Sigmoid colon (tissue), 7 donors: ENCODE data around the gene DLG1. TPM values are rescaled to one million over a fixed set of nuclear protein-coding genes. Genes with fewer than 3 reads are reported as not detected.

Experiments
- DNase-seq: peaks from one replicate; pipeline ENCODE4 v3.0.0-alpha.2; 2019
- H3K27ac ChIP-seq, 4 donors: fragments of 200-600 bp; sonication (generic); one replicate each; pipeline ENCODE4 v1.5.1; 2016 to 2019; ENCODE audit warnings: mild to moderate bottlenecking in 1 of 4
- H3K27me3 ChIP-seq, 3 donors: fragments of 200-600 bp; sonication (generic); one replicate each; pipeline ENCODE4 v1.5.1; 2019; ENCODE audit warnings: mild to moderate bottlenecking in 1 of 3
- H3K36me3 ChIP-seq, 4 donors: fragments of 200-600 bp; sonication (generic); one replicate each; pipeline ENCODE4 v1.5.1; 2016 to 2019
- H3K4me1 ChIP-seq, 4 donors: fragments of 200-600 bp; sonication (generic); one replicate each; pipeline ENCODE4 v1.5.1; 2017 to 2019
- H3K4me3 ChIP-seq, 4 donors: fragments of 200-600 bp; sonication (generic); one replicate each; pipeline ENCODE4 v1.5.1; 2017 to 2019; ENCODE audit warnings: mild to moderate bottlenecking in 2 of 4, moderate library complexity in 1 of 4
- H3K9me3 ChIP-seq, 4 donors: fragments of 200-600 bp in 3 of 4; sonication (generic) in 3 of 4; one replicate each; pipeline versions ENCODE4 v1.5.1 to v1.6.1; 2013 to 2019
- EP300 ChIP-seq, 4 donors: sonication (generic); formaldehyde crosslinking; IDR thresholded peaks; one replicate each; pipeline ENCODE4 v1.6.1; 2017; ENCODE audit warnings: antibody characterized with exemption in 4 of 4
- POLR2A ChIP-seq, 2 donors: fragments of 450-650 bp; IDR thresholded peaks; one replicate each; pipeline ENCODE4 v1.6.1; 2016; ENCODE audit warnings: antibody characterized with exemption in 2 of 2, mild to moderate bottlenecking in 2 of 2, moderate library complexity in 2 of 2
- POLR2AphosphoS5 ChIP-seq, 4 donors: sonication (generic); formaldehyde crosslinking; IDR thresholded peaks; one replicate each; pipeline ENCODE4 v1.6.1; 2017; ENCODE audit warnings: antibody characterized with exemption in 4 of 4
- whole genome bisulfite sequencing, 2 donors: extraction: QIAGEN DNeasy Blood & Tissue Kit; methylation state at CpG; one replicate each; pipeline ENCODE4 v1.1.7; 2013; 5-methylcytosine and 5-hydroxymethylcytosine counted together
- intact Hi-C: fragments of 100-400 bp; cut with DNase I; formaldehyde crosslinking; loops from one replicate; pipeline ENCODE4 v1.15.1; 2023
- polyA plus RNA-seq, 3 donors: library from polyadenylated mRNA; stranded (reverse); fragments of 200-250 nt; gene quantifications; one replicate each; pipeline ENCODE4 v1.2.3, GENCODE V29; 2013
- total RNA-seq, 4 donors: library from RNA; depleted of rRNA; stranded (reverse); fragments of >200 nt; gene quantifications; one replicate each; pipeline ENCODE4 v1.1.0, GENCODE V29; 2016
- TF ChIP-seq, protein P1 (sequence below), 4 experiments: fragments of 450-650 bp in 3 of 4; fragments of 200-600 bp in 1 of 4; IDR thresholded peaks; one replicate each; pipeline ENCODE4 v1.5.1; 2016 to 2019; ENCODE audit warnings: antibody characterized with exemption in 4 of 4, mild to moderate bottlenecking in 3 of 4, moderate library complexity in 2 of 4
- donor health status: healthy with polysubstance abuse.
- donor health status: Bipolar disorder and iron deficiency.
- donor health status: healthy.

DLG1 gene
- total and polyA plus RNA-seq, 7 donors: 30.6 to 83.7 (median 64.3) TPM

DNA sequence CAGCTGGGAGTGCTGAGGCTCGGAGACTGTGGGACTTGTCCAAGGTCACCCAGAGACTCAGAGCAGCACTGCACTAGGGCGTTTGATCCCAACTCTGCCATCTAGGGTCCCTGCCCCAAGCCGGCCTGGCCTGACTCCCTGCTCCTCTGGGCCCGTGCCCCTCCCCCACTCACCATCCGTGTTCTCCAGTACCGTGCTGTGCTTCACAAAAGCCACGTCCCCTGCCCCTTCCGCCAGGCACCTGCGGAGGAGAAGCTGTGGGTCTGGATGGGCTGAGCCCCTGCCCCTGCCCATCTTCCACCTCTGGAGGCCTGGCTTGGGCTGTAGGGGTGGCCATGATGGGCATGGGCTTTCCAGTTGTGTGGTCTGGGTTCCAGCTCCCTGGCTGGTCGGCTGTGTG, 277.2 kb downstream of the DLG1 start:
- no peak for TF ChIP-seq POLR2AphosphoS5 (IDR thresholded peaks at IDR 0.05)
- no peaks in the 10 kb centered on the region for H3K9me3 ChIP-seq
- no peak overlapping the region for H3K27ac ChIP-seq
- intact Hi-C loops: no loop called here
- no peak overlapping the region for H3K4me3 ChIP-seq
- no peaks in the 10 kb centered on the region for H3K4me1 ChIP-seq
- no peaks in the 10 kb centered on the region for H3K36me3 ChIP-seq
- 78 to 81% methylated on average over 10 of the region's 10 CpGs for WGBS, 2 donors
- peaks cover 0 to 20% (median 0%) of the 10 kb centered on the region in 3 donors for H3K27me3 ChIP-seq
- peak; percentile 46 for DNase-seq

DNA sequence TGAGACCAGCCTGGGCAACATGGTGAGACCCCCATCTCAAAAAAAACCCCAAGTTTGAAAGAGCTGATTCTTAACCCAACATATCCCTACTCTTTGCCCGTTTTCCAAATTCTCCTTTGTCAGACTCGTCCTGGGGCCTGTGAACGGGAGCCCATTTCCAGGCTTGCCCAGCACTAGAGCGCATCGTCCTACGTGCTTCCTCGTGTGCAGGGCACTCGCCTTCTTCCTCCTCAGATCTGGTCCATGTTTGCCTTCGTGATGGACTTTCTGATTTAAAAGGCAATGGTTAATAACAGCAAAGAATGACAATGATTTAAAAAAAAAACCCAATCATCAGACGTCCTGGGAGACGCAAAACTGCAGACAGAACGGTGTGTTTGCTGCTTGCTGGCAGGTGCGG, 278.9 kb downstream of the DLG1 start:
- Histone ChIP-seq H3K9me3 (no peaks in the 10 kb centered on the region), H3K4me1 (no peaks in the 10 kb centered on the region), H3K4me3 (no peak overlapping the region), H3K27me3 (peaks cover 0 to 20% (median 0%) of the 10 kb centered on the region in 3 donors), H3K36me3 (no peaks in the 10 kb centered on the region), H3K27ac (no peak overlapping the region)
- DNase-seq: peak; percentile 35
- TF ChIP-seq POLR2AphosphoS5 (IDR thresholded peaks at IDR 0.05) (no peak), POLR2A (IDR thresholded peaks at IDR 0.05) (no peak), EP300 (IDR thresholded peaks at IDR 0.05) (no peak)
- TF ChIP-seq, protein P1, sequence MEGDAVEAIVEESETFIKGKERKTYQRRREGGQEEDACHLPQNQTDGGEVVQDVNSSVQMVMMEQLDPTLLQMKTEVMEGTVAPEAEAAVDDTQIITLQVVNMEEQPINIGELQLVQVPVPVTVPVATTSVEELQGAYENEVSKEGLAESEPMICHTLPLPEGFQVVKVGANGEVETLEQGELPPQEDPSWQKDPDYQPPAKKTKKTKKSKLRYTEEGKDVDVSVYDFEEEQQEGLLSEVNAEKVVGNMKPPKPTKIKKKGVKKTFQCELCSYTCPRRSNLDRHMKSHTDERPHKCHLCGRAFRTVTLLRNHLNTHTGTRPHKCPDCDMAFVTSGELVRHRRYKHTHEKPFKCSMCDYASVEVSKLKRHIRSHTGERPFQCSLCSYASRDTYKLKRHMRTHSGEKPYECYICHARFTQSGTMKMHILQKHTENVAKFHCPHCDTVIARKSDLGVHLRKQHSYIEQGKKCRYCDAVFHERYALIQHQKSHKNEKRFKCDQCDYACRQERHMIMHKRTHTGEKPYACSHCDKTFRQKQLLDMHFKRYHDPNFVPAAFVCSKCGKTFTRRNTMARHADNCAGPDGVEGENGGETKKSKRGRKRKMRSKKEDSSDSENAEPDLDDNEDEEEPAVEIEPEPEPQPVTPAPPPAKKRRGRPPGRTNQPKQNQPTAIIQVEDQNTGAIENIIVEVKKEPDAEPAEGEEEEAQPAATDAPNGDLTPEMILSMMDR (IDR thresholded peaks at IDR 0.05): no peak
- intact Hi-C loops: no loop called here
- 80 to 90% methylated on average over 13 of the region's 13 CpGs for WGBS, 2 donors

DNA sequence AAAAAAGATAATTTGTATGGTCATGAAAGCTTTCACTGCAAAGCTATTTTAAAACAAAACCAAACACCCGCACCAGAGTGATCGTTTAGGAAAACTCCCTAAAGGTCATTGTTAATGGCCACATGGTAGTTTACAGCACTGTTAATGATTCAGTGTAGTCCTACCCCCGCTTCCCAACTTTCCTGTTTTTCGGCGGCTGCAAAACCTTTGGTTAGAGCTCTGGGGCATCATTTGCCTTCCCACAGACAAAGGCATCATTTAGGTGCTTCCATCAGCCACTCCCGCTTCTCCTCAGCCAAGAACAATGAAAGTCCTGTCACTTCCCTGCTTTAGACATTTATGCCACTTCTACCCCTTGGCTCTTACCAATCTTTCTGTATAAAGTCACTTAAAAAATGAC, 279.4 kb downstream of the DLG1 start:
- intact Hi-C loops: no loop called here
- Histone ChIP-seq H3K27ac (no peak overlapping the region), H3K9me3 (no peaks in the 10 kb centered on the region), H3K4me3 (no peak overlapping the region), H3K27me3 (peaks cover 0 to 17% (median 0%) of the 10 kb centered on the region in 3 donors), H3K36me3 (no peaks in the 10 kb centered on the region), H3K4me1 (no peaks in the 10 kb centered on the region)
- WGBS, 2 donors: 22 to 48% methylated on average over 6 of the region's 6 CpGs
- TF ChIP-seq, protein P1 (IDR thresholded peaks at IDR 0.05): no peak
- TF ChIP-seq POLR2AphosphoS5 (IDR thresholded peaks at IDR 0.05): no peak
- no peak for DNase-seq

DNA sequence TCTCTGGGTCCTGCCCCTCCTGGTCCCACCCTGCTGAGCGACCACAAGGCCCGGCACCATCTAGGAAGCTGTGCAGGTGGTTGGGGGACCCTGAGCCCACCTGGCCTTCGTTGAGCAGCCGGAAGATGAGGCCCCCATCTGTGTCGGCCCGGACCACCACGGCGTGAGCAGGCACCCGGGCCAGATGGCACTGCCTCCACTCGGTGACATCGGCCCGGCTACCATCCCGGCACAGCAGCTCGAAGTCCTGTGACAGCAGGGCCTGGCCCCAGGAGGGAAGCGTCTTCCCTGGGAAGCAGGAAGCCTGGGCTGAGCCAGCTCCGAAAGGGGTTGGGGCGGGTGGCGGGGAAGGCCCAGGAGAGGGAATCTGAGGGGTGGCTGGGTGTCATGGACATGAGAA, 281.4 kb downstream of the DLG1 start:
- no peak for TF ChIP-seq EP300 (IDR thresholded peaks at IDR 0.05)
- no peak for TF ChIP-seq POLR2AphosphoS5 (IDR thresholded peaks at IDR 0.05)
- no peak for TF ChIP-seq POLR2A (IDR thresholded peaks at IDR 0.05)
- no peaks in the 10 kb centered on the region for H3K4me1 ChIP-seq
- H3K9me3 ChIP-seq: no peaks in the 10 kb centered on the region
- no peak for DNase-seq
- 96 to 97% methylated on average over 18 of the region's 18 CpGs for WGBS, 2 donors
- no peak overlapping the region for H3K27ac ChIP-seq
- no peak overlapping the region for H3K4me3 ChIP-seq
- intact Hi-C loops: no loop called here
- H3K36me3 ChIP-seq: no peaks in the 10 kb centered on the region
- H3K27me3 ChIP-seq: no peaks in the 10 kb centered on the region

DNA sequence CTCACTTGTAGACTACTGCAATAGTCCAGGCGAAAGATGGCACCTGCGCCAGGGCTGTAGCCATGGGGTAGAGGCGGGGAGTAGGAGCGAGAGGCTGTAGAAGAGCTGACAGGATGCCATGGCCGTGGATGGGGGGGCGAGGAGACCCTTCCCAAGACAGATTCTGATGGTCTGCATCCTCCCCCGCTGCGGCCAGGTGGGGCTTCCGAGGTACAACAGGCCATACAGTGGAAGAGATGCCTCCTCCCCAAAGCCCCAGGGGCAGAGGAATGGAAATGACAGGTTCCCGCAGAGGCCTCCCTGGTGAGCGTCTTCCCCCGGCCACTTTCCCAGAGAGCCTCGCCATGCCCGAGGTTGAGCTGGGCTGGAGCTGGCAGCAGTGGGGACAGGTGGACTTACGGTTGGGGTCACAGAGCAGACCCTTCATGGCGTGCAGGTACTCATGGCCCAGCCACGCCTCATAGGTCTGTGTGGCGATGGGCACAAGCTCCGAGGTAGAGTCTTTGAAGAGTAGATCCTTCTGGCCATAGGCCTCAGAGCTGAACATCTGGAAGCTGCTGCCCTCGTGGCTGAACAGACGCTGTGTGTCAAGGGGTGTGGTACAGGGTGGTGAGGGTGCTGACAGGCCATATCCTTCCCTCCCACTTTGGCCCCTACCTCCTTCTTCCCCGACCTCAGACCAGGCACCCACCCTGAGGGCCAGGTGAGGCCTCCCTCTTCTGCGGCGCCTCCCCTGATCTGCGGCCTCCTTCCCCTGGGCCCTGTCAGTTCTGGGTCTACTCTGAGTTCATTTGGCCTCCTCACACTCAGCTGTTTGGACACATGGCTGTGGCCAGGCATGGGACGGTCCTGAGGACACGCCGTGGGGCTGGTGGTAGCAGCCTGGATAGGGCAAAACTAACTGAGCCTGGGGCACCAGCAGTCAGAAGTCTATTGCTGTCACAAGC, 282.3 kb downstream of the DLG1 start:
- no peaks in the 10 kb centered on the region for H3K36me3 ChIP-seq
- no peaks in the 10 kb centered on the region for H3K4me1 ChIP-seq
- H3K4me3 ChIP-seq: no peak overlapping the region
- WGBS, 2 donors: 92 to 94% methylated on average over 28 of the region's 28 CpGs
- H3K27me3 ChIP-seq: no peaks in the 10 kb centered on the region
- H3K27ac ChIP-seq: no peak overlapping the region
- intact Hi-C loops: no loop called here
- no peak for DNase-seq
- TF ChIP-seq, protein P1 (IDR thresholded peaks at IDR 0.05): no peak
- TF ChIP-seq POLR2AphosphoS5 (IDR thresholded peaks at IDR 0.05) (no peak), POLR2A (IDR thresholded peaks at IDR 0.05) (no peak), EP300 (IDR thresholded peaks at IDR 0.05) (no peak)
- no peaks in the 10 kb centered on the region for H3K9me3 ChIP-seq
